ENCODE data around the gene RUNX1. TPM values are rescaled to one million over a fixed set of nuclear protein-coding genes. Genes with fewer than 3 reads are reported as not detected.
"Not testable (repeated sequence)": the region's sequence is repeated elsewhere in the genome, so short reads cannot be mapped to it uniquely, and the experiment has no call there.

Gene RUNX1
- total RNA-seq, 2 experiments from 2014 or later: 49.5 to 58.8 TPM

- CTCF ChIA-PET: interaction anchor here (0.7 to 1.2 kb wide), 2 partner anchors 17 to 77 kb away, joined by 3 to 4 read pairs; no protein-coding TSS in a partner anchor
- peaks cover 5% of the 10 kb centered on the region for H3K9me3 Mint-ChIP-seq (ENCODE audit: low read depth)
- intact Hi-C loops (cut with DNase I, micrococcal nuclease): loop anchor here (5.0 to 10.0 kb wide), 4 partner anchors 74 to 534 kb away; no protein-coding TSS in a partner anchor
- DNase-seq (no peak), ATAC-seq (no peak)
- H3K4me3 Mint-ChIP-seq: no peak overlapping the region
- H3K36me3 Mint-ChIP-seq (ENCODE audit: low read depth): peaks cover 67% of the 10 kb centered on the region
- H3K27ac Mint-ChIP-seq: peak overlapping the region; percentile 87
- peaks cover 92% of the 10 kb centered on the region for H3K4me1 Mint-ChIP-seq
- POLR2A ChIA-PET: interaction anchor here (0.8 kb wide), 1 partner anchor 240 kb away, joined by 3 read pairs; no protein-coding TSS in a partner anchor
- H3K27me3 Mint-ChIP-seq: no peaks in the 10 kb centered on the region
Measured at GRCh38 chr21:34808569-34809204, 240.4 kb downstream of the RUNX1 start.

GRCh38 chr21:34807881-34808568 lies 241.1 kb downstream of the RUNX1 start:
- Mint-ChIP-seq H3K27ac (peak overlapping the region; percentile 87), H3K4me3 (peak overlapping the region; percentile 27), H3K27me3 (no peaks in the 10 kb centered on the region), H3K9me3 (ENCODE audit: low read depth) (peaks cover 5% of the 10 kb centered on the region), H3K4me1 (peaks cover 88% of the 10 kb centered on the region), H3K36me3 (ENCODE audit: low read depth) (peaks cover 68% of the 10 kb centered on the region)
- POLR2A ChIA-PET: interaction anchor here (0.7 to 1.5 kb wide), 4 partner anchors 11 to 240 kb away, joined by 3 to 5 read pairs (median 4); no protein-coding TSS in a partner anchor
- CTCF ChIA-PET: interaction anchor here (0.6 to 1.6 kb wide), 9 partner anchors 17 to 459 kb away, joined by 3 to 6 read pairs (median 3); no protein-coding TSS in a partner anchor
- peak; percentile 54 for ATAC-seq
- peak; percentile 86 for DNase-seq
- intact Hi-C loops (cut with DNase I, micrococcal nuclease): loop anchor here (1.0 to 10.0 kb wide), 10 partner anchors 58 to 720 kb away; partner anchors contain the start of gene RUNX1 (in 2 of the 2)

- peaks cover 73% of the 10 kb centered on the region for H3K36me3 Mint-ChIP-seq (ENCODE audit: low read depth)
- intact Hi-C loops (cut with DNase I, micrococcal nuclease): loop anchor here (1.0 to 10.0 kb wide), 10 partner anchors 59 to 721 kb away; partner anchors contain the start of gene RUNX1 (in 2 of the 2)
- peak; percentile 83 for DNase-seq
- H3K9me3 Mint-ChIP-seq (ENCODE audit: low read depth): peaks cover 5% of the 10 kb centered on the region
- ChIA-PET POLR2A (interaction anchor here (0.7 to 1.5 kb wide), 3 partner anchors 11 to 81 kb away, joined by 3 to 5 read pairs (median 4); no protein-coding TSS in a partner anchor), CTCF (interaction anchor here (0.6 to 1.6 kb wide), 7 partner anchors 39 to 458 kb away, joined by 3 to 6 read pairs (median 3); no protein-coding TSS in a partner anchor)
- H3K4me1 Mint-ChIP-seq: peaks cover 90% of the 10 kb centered on the region
- peak overlapping the region; percentile 87 for H3K27ac Mint-ChIP-seq
- H3K4me3 Mint-ChIP-seq: no peak overlapping the region
- no peaks in the 10 kb centered on the region for H3K27me3 Mint-ChIP-seq
- peak; percentile 92 for ATAC-seq
Measured at GRCh38 chr21:34807146-34807880, 241.8 kb downstream of the RUNX1 start.

GRCh38 chr21:34806423-34806822 lies 242.7 kb downstream of the RUNX1 start:
- CTCF ChIA-PET: no interaction called here
- H3K4me3 Mint-ChIP-seq: no peak overlapping the region
- H3K9me3 Mint-ChIP-seq (ENCODE audit: low read depth): peaks cover 5% of the 10 kb centered on the region
- no peak for ATAC-seq
- H3K27ac Mint-ChIP-seq: peak overlapping the region; percentile 87
- peaks cover 69% of the 10 kb centered on the region for H3K36me3 Mint-ChIP-seq (ENCODE audit: low read depth)
- intact Hi-C loops (cut with DNase I, micrococcal nuclease): loop anchor here (2.0 to 10.0 kb wide), 6 partner anchors 76 to 536 kb away; partner anchors contain the start of gene RUNX1 (in 2 of the 2)
- POLR2A ChIA-PET: no interaction called here
- H3K4me1 Mint-ChIP-seq: peaks cover 86% of the 10 kb centered on the region
- H3K27me3 Mint-ChIP-seq: no peaks in the 10 kb centered on the region
- no peak for DNase-seq

GRCh38 chr21:34805157-34805556 lies 243.9 kb downstream of the RUNX1 start:
- DNase-seq (no peak), ATAC-seq (no peak)
- Mint-ChIP-seq H3K36me3 (ENCODE audit: low read depth) (peaks cover 66% of the 10 kb centered on the region), H3K27ac (peak overlapping the region; percentile 28), H3K27me3 (no peaks in the 10 kb centered on the region), H3K4me3 (no peak overlapping the region), H3K4me1 (peaks cover 74% of the 10 kb centered on the region), H3K9me3 (ENCODE audit: low read depth) (peaks cover 5% of the 10 kb centered on the region)
- intact Hi-C loops (cut with DNase I, micrococcal nuclease): loop anchor here (5.0 to 10.0 kb wide), 4 partner anchors 77 to 537 kb away; no protein-coding TSS in a partner anchor
- CTCF ChIA-PET: no interaction called here
- POLR2A ChIA-PET: no interaction called here

GRCh38 chr21:34804584-34804983 lies 244.5 kb downstream of the RUNX1 start:
- POLR2A ChIA-PET; H3K4me3 Mint-ChIP-seq; H3K27me3 Mint-ChIP-seq; H3K9me3 Mint-ChIP-seq (ENCODE audit: low read depth); DNase-seq; ATAC-seq: not testable (repeated sequence)
- CTCF ChIA-PET: interaction anchor here (0.7 to 1.0 kb wide), 2 partner anchors 9 to 599 kb away, joined by 3 read pairs; no protein-coding TSS in a partner anchor
- Mint-ChIP-seq H3K36me3 (ENCODE audit: low read depth) (peaks cover 66% of the 10 kb centered on the region), H3K4me1 (peaks cover 69% of the 10 kb centered on the region), H3K27ac (peak overlapping the region; percentile 59)
- intact Hi-C loops (cut with DNase I, micrococcal nuclease): loop anchor here in 1 of 2 experiments (10.0 kb wide), 1 partner anchor 180 kb away; no protein-coding TSS in a partner anchor

- POLR2A ChIA-PET: no interaction called here
- intact Hi-C loops (cut with DNase I, micrococcal nuclease): loop anchor here in 1 of 2 experiments (10.0 kb wide), 1 partner anchor 181 kb away; no protein-coding TSS in a partner anchor
- CTCF ChIA-PET: interaction anchor here (0.6 to 1.0 kb wide), 5 partner anchors 9 to 266 kb away, joined by 3 to 4 read pairs (median 3); no protein-coding TSS in a partner anchor
Measured at GRCh38 chr21:34803782-34804370, 245.2 kb downstream of the RUNX1 start.

GRCh38 chr21:34802180-34802899 lies 246.8 kb downstream of the RUNX1 start:
- no peak for ATAC-seq

More at GRCh38 chr21:34803782-34804370, 245.2 kb downstream of the RUNX1 start:
- Mint-ChIP-seq H3K27ac (peak overlapping the region; percentile 59), H3K4me3 (no peak overlapping the region), H3K4me1 (peaks cover 62% of the 10 kb centered on the region), H3K27me3 (no peaks in the 10 kb centered on the region), H3K36me3 (ENCODE audit: low read depth) (peaks cover 64% of the 10 kb centered on the region), H3K9me3 (ENCODE audit: low read depth) (peaks cover 5% of the 10 kb centered on the region)
- DNase-seq (no peak), ATAC-seq (no peak)

GRCh38 chr21:34801519-34802132 lies 247.5 kb downstream of the RUNX1 start:
- ChIA-PET CTCF (no interaction called here), POLR2A (no interaction called here)
- H3K27ac Mint-ChIP-seq: peak overlapping the region; percentile 64
- H3K9me3 Mint-ChIP-seq (ENCODE audit: low read depth): peaks cover 4% of the 10 kb centered on the region
- intact Hi-C loops (cut with DNase I, micrococcal nuclease): loop anchor here in 1 of 2 experiments (10.0 kb wide), 1 partner anchor 183 kb away; no protein-coding TSS in a partner anchor
- no peaks in the 10 kb centered on the region for H3K27me3 Mint-ChIP-seq
- peaks cover 39% of the 10 kb centered on the region for H3K4me1 Mint-ChIP-seq
- ATAC-seq (peak; percentile 30), DNase-seq (no peak)
- no peak overlapping the region for H3K4me3 Mint-ChIP-seq
- H3K36me3 Mint-ChIP-seq (ENCODE audit: low read depth): peaks cover 67% of the 10 kb centered on the region

More at GRCh38 chr21:34802180-34802899, 246.8 kb downstream of the RUNX1 start:
- intact Hi-C loops (cut with DNase I, micrococcal nuclease): loop anchor here in 1 of 2 experiments (10.0 kb wide), 1 partner anchor 182 kb away; no protein-coding TSS in a partner anchor
- ChIA-PET CTCF (interaction anchor here (0.5 to 0.9 kb wide), 2 partner anchors 57 to 657 kb away, joined by 3 to 4 read pairs; no protein-coding TSS in a partner anchor), POLR2A (no interaction called here)
- H3K27me3 Mint-ChIP-seq: no peaks in the 10 kb centered on the region
- H3K4me1 Mint-ChIP-seq: peaks cover 46% of the 10 kb centered on the region
- no peak overlapping the region for H3K4me3 Mint-ChIP-seq
- peaks cover 70% of the 10 kb centered on the region for H3K36me3 Mint-ChIP-seq (ENCODE audit: low read depth)
- peak overlapping the region; percentile 64 for H3K27ac Mint-ChIP-seq
- H3K9me3 Mint-ChIP-seq (ENCODE audit: low read depth): peaks cover 5% of the 10 kb centered on the region
- DNase-seq: no peak

All from activated CD4-positive, alpha-beta T cell treated with anti-CD3 and anti-CD28 coated beads for 36 hours (primary cell).